ENCODE measurements around the gene PGM1.

PGM1 gene

GRCh38 chr1:63612564-63612963 lies 19.4 kb downstream of the PGM1 start:
- no peak for FAIRE-seq
- TF ChIP-seq POLR2A (IDR thresholded peaks at IDR 0.05; ENCODE audit: low read depth, low read length) (no peak), POU2F2 (IDR thresholded peaks at IDR 0.05; ENCODE audit: low read depth, low read length) (no peak), TAF1 (IDR thresholded peaks at IDR 0.05; ENCODE audit: low read depth, low read length) (no peak), SPI1 (IDR thresholded peaks at IDR 0.05; ENCODE audit: low read depth, low read length) (no peak), PAX5 (IDR thresholded peaks at IDR 0.05; ENCODE audit: insufficient read depth, low read length, severe bottlenecking) (no peak), POLR2AphosphoS5 (IDR thresholded peaks at IDR 0.05; ENCODE audit: low read depth, low read length) (no peak)
- DNase-seq (ENCODE audit: insufficient read length, low spot score): no peak

- no peak for DNase-seq (ENCODE audit: insufficient read length, low spot score)
- no peak for FAIRE-seq
- TF ChIP-seq POLR2A (IDR thresholded peaks at IDR 0.05; ENCODE audit: low read depth, low read length): no peak
- TF ChIP-seq POLR2AphosphoS5 (IDR thresholded peaks at IDR 0.05; ENCODE audit: low read depth, low read length): no peak
- TF ChIP-seq PAX5 (IDR thresholded peaks at IDR 0.05; ENCODE audit: insufficient read depth, low read length, severe bottlenecking): no peak
- TF ChIP-seq POU2F2 (IDR thresholded peaks at IDR 0.05; ENCODE audit: low read depth, low read length): no peak
- no peak for TF ChIP-seq TAF1 (IDR thresholded peaks at IDR 0.05; ENCODE audit: low read depth, low read length)
These were observed 19.8 kb downstream of the PGM1 start for GRCh38 chr1:63612971-63613370.

DNA sequence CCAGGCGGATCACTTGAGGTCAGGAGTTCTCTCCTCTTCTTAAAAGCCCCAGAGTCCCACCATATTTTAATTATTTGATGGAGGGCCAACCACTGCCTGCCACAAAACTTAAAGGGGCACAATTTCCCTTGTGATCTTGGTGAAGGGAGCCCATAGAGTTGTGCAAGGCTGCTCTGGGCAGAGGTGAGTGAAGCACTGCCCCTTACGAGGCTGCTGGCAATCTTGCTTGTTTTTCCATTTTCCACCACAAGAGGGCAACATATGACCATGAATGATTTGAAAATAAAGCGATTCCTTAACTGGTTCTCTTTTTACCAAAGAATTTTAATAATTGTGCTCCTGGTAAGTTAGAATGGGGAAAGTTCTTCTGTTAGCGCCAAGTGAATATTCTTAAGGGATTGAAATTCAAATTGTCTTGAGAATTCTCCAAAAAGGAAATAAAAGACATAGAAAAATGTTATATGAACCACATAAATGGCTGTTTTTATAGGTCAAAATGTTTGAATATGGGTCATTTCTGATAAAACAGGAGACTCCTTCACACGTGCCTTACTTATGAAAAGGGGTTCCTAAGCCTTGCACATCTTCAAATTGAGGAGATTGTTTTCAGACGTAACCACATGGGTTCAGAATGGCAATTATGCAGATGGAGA lies 22.7 kb downstream of the PGM1 start:
- DNase-seq (ENCODE audit: insufficient read length, low spot score) (peak; percentile 18), FAIRE-seq (peak; percentile 93)
- TF ChIP-seq SPI1 (IDR thresholded peaks at IDR 0.05; ENCODE audit: low read depth, low read length): no peak
- TF ChIP-seq POLR2AphosphoS5 (IDR thresholded peaks at IDR 0.05; ENCODE audit: low read depth, low read length): no peak
- TF ChIP-seq POLR2A (IDR thresholded peaks at IDR 0.05; ENCODE audit: low read depth, low read length): no peak
- no peak for TF ChIP-seq TAF1 (IDR thresholded peaks at IDR 0.05; ENCODE audit: low read depth, low read length)
- TF ChIP-seq PAX5 (IDR thresholded peaks at IDR 0.05; ENCODE audit: insufficient read depth, low read length, severe bottlenecking): no peak
- TF ChIP-seq POU2F2 (IDR thresholded peaks at IDR 0.05; ENCODE audit: low read depth, low read length): no peak

DNA sequence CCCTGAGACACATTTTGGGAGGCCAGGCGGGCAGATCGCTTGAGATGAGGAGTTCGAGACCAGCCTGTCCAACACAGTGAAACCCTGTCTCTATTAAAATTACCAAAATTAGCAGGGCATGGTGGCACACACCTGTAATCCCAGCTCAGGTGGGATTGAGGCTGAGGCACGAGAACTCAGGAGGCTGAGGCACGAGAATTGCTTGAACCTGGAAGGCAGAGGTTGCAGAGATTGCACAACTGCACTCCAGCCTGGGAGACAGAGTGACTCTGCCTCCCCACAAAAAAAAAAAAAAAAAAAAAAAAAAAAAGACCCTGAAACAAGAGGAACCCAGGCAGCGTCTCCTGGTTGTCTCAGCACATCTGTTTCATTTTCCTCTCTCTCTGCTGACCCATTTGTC lies 24.2 kb downstream of the PGM1 start:
- FAIRE-seq: no peak
- DNase-seq (ENCODE audit: insufficient read length, low spot score): no peak
- TF ChIP-seq POLR2AphosphoS5 (IDR thresholded peaks at IDR 0.05; ENCODE audit: low read depth, low read length): no peak

DNA sequence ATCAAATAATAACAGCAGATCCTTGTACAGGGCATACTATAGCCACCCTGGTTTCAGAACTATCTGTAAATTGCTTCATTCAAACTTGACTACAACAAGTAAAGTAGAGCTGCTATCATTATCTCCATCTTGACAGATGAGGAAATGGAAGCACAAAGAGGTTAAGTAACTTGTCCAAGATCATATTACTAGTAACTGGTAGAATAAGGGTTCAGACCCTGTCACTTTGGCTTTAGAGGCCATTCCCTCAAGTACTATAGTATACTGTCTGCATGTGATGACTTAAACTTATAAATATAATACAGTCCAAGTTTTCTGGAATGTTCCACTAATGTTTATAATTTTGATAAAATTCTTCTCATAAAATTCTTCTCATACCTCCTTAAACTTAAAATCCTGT lies 24.8 kb downstream of the PGM1 start:
- no peak for DNase-seq (ENCODE audit: insufficient read length, low spot score)
- no peak for FAIRE-seq
- TF ChIP-seq POU2F2 (IDR thresholded peaks at IDR 0.05; ENCODE audit: low read depth, low read length) (no peak), TAF1 (IDR thresholded peaks at IDR 0.05; ENCODE audit: low read depth, low read length) (no peak), POLR2AphosphoS5 (IDR thresholded peaks at IDR 0.05; ENCODE audit: low read depth, low read length) (no peak), SPI1 (IDR thresholded peaks at IDR 0.05; ENCODE audit: low read depth, low read length) (no peak), POLR2A (IDR thresholded peaks at IDR 0.05; ENCODE audit: low read depth, low read length) (no peak)

- TF ChIP-seq POU2F2 (IDR thresholded peaks at IDR 0.05; ENCODE audit: low read depth, low read length) (no peak), POLR2A (IDR thresholded peaks at IDR 0.05; ENCODE audit: low read depth, low read length) (no peak), POLR2AphosphoS5 (IDR thresholded peaks at IDR 0.05; ENCODE audit: low read depth, low read length) (no peak), SPI1 (IDR thresholded peaks at IDR 0.05; ENCODE audit: low read depth, low read length) (no peak), TAF1 (IDR thresholded peaks at IDR 0.05; ENCODE audit: low read depth, low read length) (no peak)
- no peak for DNase-seq (ENCODE audit: insufficient read length, low spot score)
- no peak for FAIRE-seq
These were observed 26.3 kb downstream of the PGM1 start for GRCh38 chr1:63619558-63619957.

- TF ChIP-seq SPI1 (IDR thresholded peaks at IDR 0.05; ENCODE audit: low read depth, low read length) (no peak), POLR2AphosphoS5 (IDR thresholded peaks at IDR 0.05; ENCODE audit: low read depth, low read length) (no peak), PAX5 (IDR thresholded peaks at IDR 0.05; ENCODE audit: insufficient read depth, low read length, severe bottlenecking) (no peak), TAF1 (IDR thresholded peaks at IDR 0.05; ENCODE audit: low read depth, low read length) (no peak), POLR2A (IDR thresholded peaks at IDR 0.05; ENCODE audit: low read depth, low read length) (no peak), POU2F2 (IDR thresholded peaks at IDR 0.05; ENCODE audit: low read depth, low read length) (no peak)
- DNase-seq (ENCODE audit: insufficient read length, low spot score) (no peak), FAIRE-seq (no peak)
These were observed 27.5 kb downstream of the PGM1 start for GRCh38 chr1:63620671-63621070.

- no peak for DNase-seq (ENCODE audit: insufficient read length, low spot score)
- TF ChIP-seq POLR2AphosphoS5 (IDR thresholded peaks at IDR 0.05; ENCODE audit: low read depth, low read length) (no peak), SPI1 (IDR thresholded peaks at IDR 0.05; ENCODE audit: low read depth, low read length) (no peak), TAF1 (IDR thresholded peaks at IDR 0.05; ENCODE audit: low read depth, low read length) (no peak), POLR2A (IDR thresholded peaks at IDR 0.05; ENCODE audit: low read depth, low read length) (no peak), POU2F2 (IDR thresholded peaks at IDR 0.05; ENCODE audit: low read depth, low read length) (no peak), PAX5 (IDR thresholded peaks at IDR 0.05; ENCODE audit: insufficient read depth, low read length, severe bottlenecking) (no peak)
- no peak for FAIRE-seq
These were observed 27.9 kb downstream of the PGM1 start for GRCh38 chr1:63621075-63621474.

DNA sequence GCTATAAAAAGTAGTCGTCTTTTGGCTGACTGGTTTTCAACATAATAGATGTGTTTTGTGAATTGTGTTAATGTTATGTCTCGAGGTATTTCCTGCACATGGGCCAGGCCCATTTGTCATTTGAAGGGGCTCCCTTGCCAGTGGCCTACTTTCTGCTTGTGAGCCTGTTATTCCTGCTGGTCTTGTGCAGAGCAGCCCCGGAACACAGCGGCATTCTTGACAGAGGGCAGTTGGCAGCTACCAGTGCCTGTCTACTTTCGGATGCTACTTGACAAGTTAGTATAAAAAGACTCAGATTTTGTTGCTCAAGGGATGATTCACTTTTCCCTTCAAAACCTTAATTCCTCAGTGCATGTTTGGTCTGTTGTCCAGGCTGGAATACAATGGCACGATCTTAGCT lies 28.5 kb downstream of the PGM1 start:
- FAIRE-seq (no peak), DNase-seq (ENCODE audit: insufficient read length, low spot score) (no peak)
- TF ChIP-seq TAF1 (IDR thresholded peaks at IDR 0.05; ENCODE audit: low read depth, low read length) (no peak), POLR2A (IDR thresholded peaks at IDR 0.05; ENCODE audit: low read depth, low read length) (no peak), POU2F2 (IDR thresholded peaks at IDR 0.05; ENCODE audit: low read depth, low read length) (no peak), POLR2AphosphoS5 (IDR thresholded peaks at IDR 0.05; ENCODE audit: low read depth, low read length) (no peak), PAX5 (IDR thresholded peaks at IDR 0.05; ENCODE audit: insufficient read depth, low read length, severe bottlenecking) (no peak), SPI1 (IDR thresholded peaks at IDR 0.05; ENCODE audit: low read depth, low read length) (no peak)

DNA sequence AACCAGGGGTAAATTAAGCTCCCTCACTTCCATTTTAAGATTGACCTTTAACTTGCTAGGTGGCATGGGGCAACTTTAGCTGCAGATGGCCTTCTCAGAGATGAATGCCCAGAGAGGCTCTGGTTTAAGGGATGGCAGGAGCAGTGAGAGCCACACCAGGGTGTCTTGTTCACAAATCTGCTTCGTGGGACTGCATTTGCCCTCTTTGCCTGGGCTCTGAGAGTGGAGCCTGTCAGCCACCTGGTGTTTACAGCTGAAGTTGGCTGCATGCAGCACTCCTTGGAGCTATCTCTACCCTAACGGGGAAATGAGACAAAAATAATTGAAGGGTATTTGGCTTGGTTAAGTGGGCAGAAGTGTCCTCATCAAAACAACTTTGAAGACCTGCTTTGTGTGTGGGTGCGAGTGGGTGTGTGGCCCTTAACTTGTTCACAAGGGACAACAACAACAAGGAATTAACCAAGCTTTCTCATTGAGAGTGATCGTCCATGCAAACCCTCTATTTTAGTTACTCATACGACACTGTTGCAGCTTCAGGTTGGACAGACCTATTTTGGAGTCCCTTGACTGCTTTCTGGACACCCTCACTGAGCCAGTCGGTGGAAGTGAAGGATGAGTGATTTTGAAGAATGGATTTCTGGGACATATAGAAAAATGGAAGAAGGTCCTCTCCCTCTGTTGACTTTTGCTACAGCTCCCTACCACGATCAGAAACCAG lies 29.8 kb downstream of the PGM1 start:
- TF ChIP-seq POU2F2 (IDR thresholded peaks at IDR 0.05; ENCODE audit: low read depth, low read length): no peak
- no peak for TF ChIP-seq POLR2AphosphoS5 (IDR thresholded peaks at IDR 0.05; ENCODE audit: low read depth, low read length)
- TF ChIP-seq SPI1 (IDR thresholded peaks at IDR 0.05; ENCODE audit: low read depth, low read length): no peak
- no peak for TF ChIP-seq POLR2A (IDR thresholded peaks at IDR 0.05; ENCODE audit: low read depth, low read length)
- no peak for TF ChIP-seq PAX5 (IDR thresholded peaks at IDR 0.05; ENCODE audit: insufficient read depth, low read length, severe bottlenecking)
- TF ChIP-seq TAF1 (IDR thresholded peaks at IDR 0.05; ENCODE audit: low read depth, low read length): no peak
- peak; percentile 77 for FAIRE-seq
- no peak for DNase-seq (ENCODE audit: insufficient read length, low spot score)
